ENCODE results near the gene SVEP1.

DNA sequence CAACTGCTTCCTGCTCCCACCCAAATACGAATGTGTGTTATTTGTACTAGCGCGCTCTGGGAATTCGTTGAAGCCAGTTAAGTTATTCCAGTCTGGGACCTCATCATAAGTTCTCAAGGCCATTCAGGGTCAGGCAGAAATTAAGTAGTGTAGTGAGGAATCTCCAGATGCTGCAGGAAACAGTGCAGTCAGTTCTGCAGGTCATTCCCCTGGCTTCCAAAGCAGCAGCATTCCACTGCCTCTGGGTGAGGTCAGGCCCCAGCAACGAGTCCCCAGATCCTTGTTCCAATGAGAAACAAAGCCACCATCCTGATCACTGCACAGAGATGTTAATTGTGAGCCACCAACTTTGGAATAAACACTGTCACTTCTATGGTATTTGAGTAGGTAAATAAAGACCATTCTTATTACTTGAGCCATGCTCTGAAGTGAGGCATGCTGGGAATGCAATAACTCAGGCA is 33.1 kb downstream of the SVEP1 start:
- TF ChIP-seq TCF4 (CRISPR knock-in tag; IDR thresholded peaks at IDR 0.05; ENCODE audit: borderline replicate concordance) (no peak), CSDC2 (CRISPR knock-in tag; IDR thresholded peaks at IDR 0.05) (no peak), OSR1 (CRISPR knock-in tag; IDR thresholded peaks at IDR 0.05) (no peak), ZNF8 (CRISPR knock-in tag; IDR thresholded peaks at IDR 0.05) (no peak), ZNF70 (CRISPR knock-in tag; IDR thresholded peaks at IDR 0.05) (no peak), ARNTL (CRISPR knock-in tag; IDR thresholded peaks at IDR 0.05; ENCODE audit: borderline replicate concordance, low read depth) (no peak), RARB (CRISPR knock-in tag; IDR thresholded peaks at IDR 0.05) (no peak)
- TF ChIP-seq, protein P1, sequence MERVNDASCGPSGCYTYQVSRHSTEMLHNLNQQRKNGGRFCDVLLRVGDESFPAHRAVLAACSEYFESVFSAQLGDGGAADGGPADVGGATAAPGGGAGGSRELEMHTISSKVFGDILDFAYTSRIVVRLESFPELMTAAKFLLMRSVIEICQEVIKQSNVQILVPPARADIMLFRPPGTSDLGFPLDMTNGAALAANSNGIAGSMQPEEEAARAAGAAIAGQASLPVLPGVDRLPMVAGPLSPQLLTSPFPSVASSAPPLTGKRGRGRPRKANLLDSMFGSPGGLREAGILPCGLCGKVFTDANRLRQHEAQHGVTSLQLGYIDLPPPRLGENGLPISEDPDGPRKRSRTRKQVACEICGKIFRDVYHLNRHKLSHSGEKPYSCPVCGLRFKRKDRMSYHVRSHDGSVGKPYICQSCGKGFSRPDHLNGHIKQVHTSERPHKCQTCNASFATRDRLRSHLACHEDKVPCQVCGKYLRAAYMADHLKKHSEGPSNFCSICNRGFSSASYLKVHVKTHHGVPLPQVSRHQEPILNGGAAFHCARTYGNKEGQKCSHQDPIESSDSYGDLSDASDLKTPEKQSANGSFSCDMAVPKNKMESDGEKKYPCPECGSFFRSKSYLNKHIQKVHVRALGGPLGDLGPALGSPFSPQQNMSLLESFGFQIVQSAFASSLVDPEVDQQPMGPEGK (CRISPR knock-in tag; IDR thresholded peaks at IDR 0.05; ENCODE audit: borderline replicate concordance), result no peak
- TF ChIP-seq, protein P2, sequence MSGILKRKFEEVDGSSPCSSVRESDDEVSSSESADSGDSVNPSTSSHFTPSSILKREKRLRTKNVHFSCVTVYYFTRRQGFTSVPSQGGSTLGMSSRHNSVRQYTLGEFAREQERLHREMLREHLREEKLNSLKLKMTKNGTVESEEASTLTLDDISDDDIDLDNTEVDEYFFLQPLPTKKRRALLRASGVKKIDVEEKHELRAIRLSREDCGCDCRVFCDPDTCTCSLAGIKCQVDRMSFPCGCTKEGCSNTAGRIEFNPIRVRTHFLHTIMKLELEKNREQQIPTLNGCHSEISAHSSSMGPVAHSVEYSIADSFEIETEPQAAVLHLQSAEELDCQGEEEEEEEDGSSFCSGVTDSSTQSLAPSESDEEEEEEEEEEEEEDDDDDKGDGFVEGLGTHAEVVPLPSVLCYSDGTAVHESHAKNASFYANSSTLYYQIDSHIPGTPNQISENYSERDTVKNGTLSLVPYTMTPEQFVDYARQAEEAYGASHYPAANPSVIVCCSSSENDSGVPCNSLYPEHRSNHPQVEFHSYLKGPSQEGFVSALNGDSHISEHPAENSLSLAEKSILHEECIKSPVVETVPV (CRISPR knock-in tag; IDR thresholded peaks at IDR 0.05), result no peak

Data from SK-N-SH treated with all-trans-retinoic acid at 6 μM for 48 hours (cell line).